Thoracic aorta (tissue), 2 donors: Measurements from ENCODE around the gene COL12A1. TPM values are rescaled to one million over a fixed set of nuclear protein-coding genes. Genes with fewer than 3 reads are reported as not detected.
A peak's percentile ranks its signal among the peaks of the same experiment; 100 is the strongest.

Experiments used
- ATAC-seq: fragments of 150-250 bp; one replicate; pipeline ENCODE4 v1.8.0; 2017; ENCODE audit warnings: low read depth; ENCODE audit not compliant: insufficient number of reproducible peaks, low FRiP score
- DNase-seq: peaks from one replicate; pipeline ENCODE4 v3.0.0-alpha.2; 2020; ENCODE audit warnings: low spot score
- H3K27ac ChIP-seq, 2 donors: fragments of 200-600 bp; sonication (generic); 1 replicate in 1 of 2; 2 replicates in 1 of 2; pipeline ENCODE4 v1.5.1; 2016; ENCODE audit warnings: mild to moderate bottlenecking in 2 of 2, moderate library complexity in 2 of 2
- H3K27me3 ChIP-seq: fragments of 200-600 bp; sonication (generic); replicated peaks from 2 replicates; pipeline ENCODE4 v1.6.0; 2016; ENCODE audit warnings: mild to moderate bottlenecking; ENCODE audit not compliant: insufficient read depth
- H3K36me3 ChIP-seq: fragments of 200-600 bp; sonication (generic); one replicate; pipeline ENCODE4 v1.5.1; 2016
- H3K4me1 ChIP-seq, 2 donors: fragments of 200-600 bp; sonication (generic); 1 replicate in 1 of 2; 2 replicates in 1 of 2; pipeline versions ENCODE4 v1.5.1 to v1.6.0; 2016; ENCODE audit warnings: low read depth in 2 of 2, mild to moderate bottlenecking in 1 of 2; ENCODE audit not compliant: control insufficient read depth in 1 of 2
- H3K4me3 ChIP-seq: fragments of 200-600 bp; sonication (generic); 2 replicates; pipeline ENCODE4 v1.5.1; 2016; ENCODE audit warnings: mild to moderate bottlenecking
- H3K9me3 ChIP-seq: fragments of 200-600 bp; sonication (generic); 2 replicates; pipeline ENCODE4 v1.5.1; 2016
- CTCF ChIP-seq: fragments of 200-600 bp; sonication (generic); IDR thresholded peaks from one replicate; pipeline ENCODE4 v1.5.1; 2019; ENCODE audit warnings: antibody characterized with exemption
- total RNA-seq, 2 donors: library from RNA; depleted of rRNA; stranded (reverse); fragments of >200 nt; gene quantifications; one replicate each; pipeline versions ENCODE4 v1.1.0 to v1.2.3, GENCODE V29; 2016

Gene COL12A1
- total RNA-seq, 2 donors from 2014 or later: 92.3 to 131 TPM

- no peak for TF ChIP-seq CTCF
- no peak for ATAC-seq
- H3K4me1 ChIP-seq: peaks cover 13 to 53% of the 10 kb centered on the region in 2 donors
- H3K4me3 ChIP-seq: peak overlapping the region; percentile 31
- DNase-seq: no peak
- no peaks in the 10 kb centered on the region for H3K36me3 ChIP-seq
- no peaks in the 10 kb centered on the region for H3K9me3 ChIP-seq
- no peaks in the 10 kb centered on the region for H3K27me3 ChIP-seq
- peak overlapping the region; percentile 27 to 57 for H3K27ac ChIP-seq
These were observed 91.0 kb downstream of the COL12A1 start for GRCh38 chr6:75114806-75115205.

- no peaks in the 10 kb centered on the region for H3K9me3 ChIP-seq
- peaks cover 15 to 58% of the 10 kb centered on the region in 2 donors for H3K4me1 ChIP-seq
- H3K4me3 ChIP-seq: no peak overlapping the region
- DNase-seq: no peak
- H3K27ac ChIP-seq: peak overlapping the region in 1 of 2 donors; percentile 57
- no peak for ATAC-seq
- no peaks in the 10 kb centered on the region for H3K36me3 ChIP-seq
- no peaks in the 10 kb centered on the region for H3K27me3 ChIP-seq
- TF ChIP-seq CTCF: no peak
These were observed 91.7 kb downstream of the COL12A1 start for GRCh38 chr6:75114195-75114594.

- H3K4me1 ChIP-seq: peaks cover 16 to 65% of the 10 kb centered on the region in 2 donors
- H3K27ac ChIP-seq: no peak overlapping the region
These were observed 92.4 kb downstream of the COL12A1 start for GRCh38 chr6:75113446-75113845.

GRCh38 chr6:75109765-75110164 lies 96.1 kb downstream of the COL12A1 start:
- Histone ChIP-seq H3K36me3 (no peaks in the 10 kb centered on the region), H3K9me3 (no peaks in the 10 kb centered on the region), H3K4me3 (no peak overlapping the region), H3K27ac (no peak overlapping the region), H3K27me3 (no peaks in the 10 kb centered on the region), H3K4me1 (peaks cover 6 to 43% of the 10 kb centered on the region in 2 donors)
- ATAC-seq (no peak), DNase-seq (no peak)
- TF ChIP-seq CTCF: no peak

More at GRCh38 chr6:75113446-75113845, 92.4 kb downstream of the COL12A1 start:
- H3K9me3 ChIP-seq: no peaks in the 10 kb centered on the region
- H3K27me3 ChIP-seq: no peaks in the 10 kb centered on the region
- no peak overlapping the region for H3K4me3 ChIP-seq
- ATAC-seq: no peak
- no peak for DNase-seq
- no peaks in the 10 kb centered on the region for H3K36me3 ChIP-seq
- TF ChIP-seq CTCF: no peak

- Histone ChIP-seq H3K4me3 (no peak overlapping the region), H3K4me1 (peaks cover 3 to 36% of the 10 kb centered on the region in 2 donors), H3K27me3 (no peaks in the 10 kb centered on the region), H3K36me3 (no peaks in the 10 kb centered on the region), H3K27ac (peak overlapping the region in 1 of 2 donors; percentile 31), H3K9me3 (no peaks in the 10 kb centered on the region)
- DNase-seq (no peak), ATAC-seq (no peak)
- no peak for TF ChIP-seq CTCF
These were observed 96.8 kb downstream of the COL12A1 start for GRCh38 chr6:75109022-75109421.
